GM13976 (cell line): ENCODE data around the gene NCR2.

Experiments
- DNase-seq: peaks from one replicate; pipeline ENCODE4 v3.0.0; 2012; ENCODE audit warnings: low spot score
- CTCF ChIP-seq: IDR thresholded peaks from 2 replicates; pipeline ENCODE4 v1.5.1; 2012; ENCODE audit warnings: borderline replicate concordance, mild to moderate bottlenecking; ENCODE audit not compliant: insufficient read depth; ENCODE audit errors: extremely low read depth, missing control alignments, control extremely low read depth
- in situ Hi-C: fragments of 300-500 bp; cut with MboI; formaldehyde crosslinking; loops from one replicate; pipeline ENCODE4 v1.12.0; 2022; ENCODE audit warnings: low sequenced_read_pairs, mixed read lengths, inconsistent platforms; ENCODE audit not compliant: unreplicated experiment

Gene NCR2

GRCh38 chr6:41315943-41316620 lies 19.3 kb upstream of the NCR2 start:
- in situ Hi-C loops = no loop called here
- TF ChIP-seq CTCF = no peak

GRCh38 chr6:41318261-41318653 lies 17.2 kb upstream of the NCR2 start:
- in situ Hi-C loops = no loop called here
- no peak for DNase-seq
- no peak for TF ChIP-seq CTCF

More at GRCh38 chr6:41315943-41316620, 19.3 kb upstream of the NCR2 start:
- DNase-seq = no peak

GRCh38 chr6:41318654-41319565 lies 16.5 kb upstream of the NCR2 start:
- TF ChIP-seq CTCF = peak; percentile 99
- in situ Hi-C loops = no loop called here
- peak; percentile 85 for DNase-seq

- in situ Hi-C loops = loop anchor here (10.0 kb wide), 1 partner anchor 226 kb away; no protein-coding TSS in a partner anchor
- TF ChIP-seq CTCF = no peak
- no peak for DNase-seq
These were observed 14.2 kb upstream of the NCR2 start for GRCh38 chr6:41321183-41321582.

GRCh38 chr6:41325446-41326066 lies 9.9 kb upstream of the NCR2 start:
- in situ Hi-C loops = loop anchor here (10.0 kb wide), 1 partner anchor 231 kb away; no protein-coding TSS in a partner anchor
- no peak for DNase-seq
- TF ChIP-seq CTCF = no peak

- no peak for DNase-seq
- in situ Hi-C loops = loop anchor here (10.0 kb wide), 1 partner anchor 231 kb away; no protein-coding TSS in a partner anchor
These were observed 9.3 kb upstream of the NCR2 start for GRCh38 chr6:41326092-41326491.

More at GRCh38 chr6:41326092-41326491, 9.3 kb upstream of the NCR2 start:
- TF ChIP-seq CTCF = no peak
